Measurements from ENCODE around the gene TDRD7. TPM values are rescaled to one million over a fixed set of nuclear protein-coding genes. Genes with fewer than 3 reads are reported as not detected.

The TDRD7 gene
- total RNA-seq, 1 donor from 2014 or later: 20.4 TPM

DNA sequence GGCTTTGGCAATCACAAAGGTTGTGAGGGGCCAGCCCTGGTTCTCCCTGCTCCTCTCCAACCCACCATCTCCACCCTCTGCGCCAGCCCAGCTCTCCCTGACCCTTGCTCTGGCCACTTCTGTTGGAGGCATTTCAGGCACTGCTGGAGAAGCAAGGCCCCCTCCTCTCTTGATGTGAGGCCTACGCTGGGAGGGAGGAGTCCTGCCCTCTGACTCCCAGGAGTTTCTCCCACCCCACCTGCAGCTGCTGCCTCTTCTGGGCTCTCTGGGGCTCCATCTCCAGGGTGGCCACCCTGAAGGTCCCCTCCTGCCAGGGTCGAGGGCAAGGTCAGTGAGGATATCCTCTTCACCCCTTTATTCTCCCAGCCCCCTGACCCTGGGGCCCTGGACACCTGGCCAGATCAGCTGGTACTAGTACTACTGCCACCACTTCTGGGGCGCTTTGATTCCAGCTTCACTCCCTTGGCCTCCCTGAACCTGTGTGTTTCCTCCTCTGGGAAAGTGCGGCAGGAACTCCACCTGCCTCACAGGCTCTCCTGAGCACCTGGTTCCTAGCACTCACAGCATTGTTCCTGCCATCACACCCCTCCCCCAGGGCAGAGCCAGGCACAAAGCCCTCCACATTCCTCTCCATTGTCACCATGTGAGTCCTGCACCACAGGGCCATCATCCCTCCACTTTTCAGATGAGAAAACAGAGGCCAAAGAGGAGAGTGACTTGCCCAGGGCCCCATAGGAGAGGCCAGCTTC, 23.8 kb upstream of the TDRD7 start:
- DNase-seq (ENCODE audit: low read depth) (no peak), FAIRE-seq (no peak)
- Mint-ChIP-seq H3K9me3 (ENCODE audit: unreplicated experiment) (peaks cover 3% of the 10 kb centered on the region), H3K27me3 (ENCODE audit: low read depth, unreplicated experiment) (peaks cover 24% of the 10 kb centered on the region), H3K4me3 (ENCODE audit: unreplicated experiment) (no peak overlapping the region), H3K27ac (ENCODE audit: unreplicated experiment) (no peak overlapping the region), H3K36me3 (ENCODE audit: low read depth, unreplicated experiment) (no peaks in the 10 kb centered on the region), H3K4me1 (ENCODE audit: low read depth, unreplicated experiment) (peaks cover under 1% of the 10 kb centered on the region)
- Histone ChIP-seq H3K4me2 (ENCODE audit: low read length) (no peak overlapping the region), H3K36me3 (ENCODE audit: insufficient read depth, low read length) (no peaks in the 10 kb centered on the region), H4K20me1 (ENCODE audit: insufficient read depth, low read length) (no peaks in the 10 kb centered on the region), H3K27ac (ENCODE audit: low read depth, low read length) (no peak overlapping the region), H3K9ac (ENCODE audit: low read length) (no peak overlapping the region), H3K4me1 (ENCODE audit: insufficient read depth, low read length) (no peaks in the 10 kb centered on the region), H3K9me3 (ENCODE audit: insufficient read depth, low read depth, low read length) (no peaks in the 10 kb centered on the region), H3K4me3 (ENCODE audit: insufficient read depth, low read depth, low read length) (no peak overlapping the region), H3K27me3 (ENCODE audit: insufficient read depth, low read length) (no peaks in the 10 kb centered on the region), H2AFZ (ENCODE audit: low read depth, low read length) (no peak overlapping the region), H3K79me2 (ENCODE audit: insufficient read depth, low read length) (no peaks in the 10 kb centered on the region)
- TF ChIP-seq, protein P1, sequence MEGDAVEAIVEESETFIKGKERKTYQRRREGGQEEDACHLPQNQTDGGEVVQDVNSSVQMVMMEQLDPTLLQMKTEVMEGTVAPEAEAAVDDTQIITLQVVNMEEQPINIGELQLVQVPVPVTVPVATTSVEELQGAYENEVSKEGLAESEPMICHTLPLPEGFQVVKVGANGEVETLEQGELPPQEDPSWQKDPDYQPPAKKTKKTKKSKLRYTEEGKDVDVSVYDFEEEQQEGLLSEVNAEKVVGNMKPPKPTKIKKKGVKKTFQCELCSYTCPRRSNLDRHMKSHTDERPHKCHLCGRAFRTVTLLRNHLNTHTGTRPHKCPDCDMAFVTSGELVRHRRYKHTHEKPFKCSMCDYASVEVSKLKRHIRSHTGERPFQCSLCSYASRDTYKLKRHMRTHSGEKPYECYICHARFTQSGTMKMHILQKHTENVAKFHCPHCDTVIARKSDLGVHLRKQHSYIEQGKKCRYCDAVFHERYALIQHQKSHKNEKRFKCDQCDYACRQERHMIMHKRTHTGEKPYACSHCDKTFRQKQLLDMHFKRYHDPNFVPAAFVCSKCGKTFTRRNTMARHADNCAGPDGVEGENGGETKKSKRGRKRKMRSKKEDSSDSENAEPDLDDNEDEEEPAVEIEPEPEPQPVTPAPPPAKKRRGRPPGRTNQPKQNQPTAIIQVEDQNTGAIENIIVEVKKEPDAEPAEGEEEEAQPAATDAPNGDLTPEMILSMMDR (IDR thresholded peaks at IDR 0.05; ENCODE audit: insufficient read depth, low read depth, low read length): no peak

DNA sequence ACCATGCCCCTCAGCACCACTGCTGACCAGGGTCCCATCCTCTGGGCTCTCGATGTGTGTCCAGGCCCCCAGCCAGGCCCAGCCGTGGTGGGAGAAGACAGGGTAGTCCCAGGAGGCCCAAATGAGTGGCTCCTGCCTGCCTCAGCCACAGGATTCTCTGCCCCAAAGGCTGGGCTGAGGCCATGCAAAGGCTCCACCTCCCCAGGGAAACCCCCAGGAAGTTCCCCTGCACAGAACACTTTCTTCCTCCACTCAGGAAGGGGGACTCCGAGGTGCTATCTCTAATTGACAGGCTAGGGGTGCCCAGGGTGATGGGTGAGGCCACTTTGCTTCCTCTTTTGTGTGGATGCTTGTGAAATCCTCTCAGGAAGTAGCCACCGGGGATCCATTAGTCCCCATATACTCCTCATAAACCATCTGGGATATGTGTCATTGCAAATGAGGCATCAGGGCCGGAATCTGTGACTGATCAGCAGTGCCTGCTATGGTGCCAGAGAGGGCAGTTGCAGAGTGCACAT, 23.1 kb upstream of the TDRD7 start:
- Histone ChIP-seq H4K20me1 (ENCODE audit: insufficient read depth, low read length) (no peaks in the 10 kb centered on the region), H3K4me3 (ENCODE audit: insufficient read depth, low read depth, low read length) (no peak overlapping the region), H3K27me3 (ENCODE audit: insufficient read depth, low read length) (no peaks in the 10 kb centered on the region), H3K9me3 (ENCODE audit: insufficient read depth, low read depth, low read length) (no peaks in the 10 kb centered on the region), H3K27ac (ENCODE audit: low read depth, low read length) (no peak overlapping the region), H2AFZ (ENCODE audit: low read depth, low read length) (no peak overlapping the region), H3K4me2 (ENCODE audit: low read length) (no peak overlapping the region), H3K9ac (ENCODE audit: low read length) (no peak overlapping the region), H3K4me1 (ENCODE audit: insufficient read depth, low read length) (no peaks in the 10 kb centered on the region), H3K36me3 (ENCODE audit: insufficient read depth, low read length) (no peaks in the 10 kb centered on the region), H3K79me2 (ENCODE audit: insufficient read depth, low read length) (no peaks in the 10 kb centered on the region)
- TF ChIP-seq, protein P1 (IDR thresholded peaks at IDR 0.05; ENCODE audit: insufficient read depth, low read depth, low read length): no peak
- no peak for TF ChIP-seq EZH2 (IDR thresholded peaks at IDR 0.05; ENCODE audit: insufficient read depth, low read length)
- H3K4me1 Mint-ChIP-seq (ENCODE audit: low read depth, unreplicated experiment): no peaks in the 10 kb centered on the region
- DNase-seq (ENCODE audit: low read depth) (no peak), FAIRE-seq (no peak)
- no peak overlapping the region for H3K27ac Mint-ChIP-seq (ENCODE audit: unreplicated experiment)
- H3K36me3 Mint-ChIP-seq (ENCODE audit: low read depth, unreplicated experiment): no peaks in the 10 kb centered on the region
- H3K27me3 Mint-ChIP-seq (ENCODE audit: low read depth, unreplicated experiment): peaks cover 27% of the 10 kb centered on the region
- peaks cover 3% of the 10 kb centered on the region for H3K9me3 Mint-ChIP-seq (ENCODE audit: unreplicated experiment)
- H3K4me3 Mint-ChIP-seq (ENCODE audit: unreplicated experiment): no peak overlapping the region

DNA sequence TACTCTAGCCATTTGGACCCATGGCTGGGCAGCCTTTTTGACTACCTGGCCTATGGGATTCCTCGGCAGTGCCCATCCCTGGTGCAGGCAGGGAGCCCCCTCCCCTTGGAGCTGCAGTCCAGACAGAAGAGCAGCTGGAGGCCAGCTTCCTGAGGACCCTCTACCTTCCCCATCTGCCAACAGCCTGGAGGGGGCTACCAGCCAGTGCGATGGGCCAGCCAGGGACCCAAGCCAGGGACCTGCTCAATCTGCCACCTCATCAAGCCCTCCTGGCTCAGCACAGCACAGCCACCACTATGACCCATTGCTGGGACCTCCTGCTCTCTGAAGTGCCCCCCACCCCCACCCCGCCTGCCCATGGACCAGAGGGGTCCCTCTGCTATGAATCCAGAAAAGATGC, 22.6 kb upstream of the TDRD7 start:
- Histone ChIP-seq H3K9me3 (ENCODE audit: insufficient read depth, low read depth, low read length) (no peaks in the 10 kb centered on the region), H3K4me1 (ENCODE audit: insufficient read depth, low read length) (no peaks in the 10 kb centered on the region), H3K9ac (ENCODE audit: low read length) (no peak overlapping the region), H3K79me2 (ENCODE audit: insufficient read depth, low read length) (no peaks in the 10 kb centered on the region), H3K36me3 (ENCODE audit: insufficient read depth, low read length) (no peaks in the 10 kb centered on the region), H3K4me2 (ENCODE audit: low read length) (no peak overlapping the region), H3K27me3 (ENCODE audit: insufficient read depth, low read length) (no peaks in the 10 kb centered on the region), H4K20me1 (ENCODE audit: insufficient read depth, low read length) (no peaks in the 10 kb centered on the region), H3K4me3 (ENCODE audit: insufficient read depth, low read depth, low read length) (no peak overlapping the region), H3K27ac (ENCODE audit: low read depth, low read length) (no peak overlapping the region), H2AFZ (ENCODE audit: low read depth, low read length) (no peak overlapping the region)
- DNase-seq (ENCODE audit: low read depth) (no peak), FAIRE-seq (no peak)
- TF ChIP-seq EZH2 (IDR thresholded peaks at IDR 0.05; ENCODE audit: insufficient read depth, low read length): no peak
- TF ChIP-seq, protein P1 (IDR thresholded peaks at IDR 0.05; ENCODE audit: insufficient read depth, low read depth, low read length): no peak
- no peaks in the 10 kb centered on the region for H3K4me1 Mint-ChIP-seq (ENCODE audit: low read depth, unreplicated experiment)
- no peak overlapping the region for H3K4me3 Mint-ChIP-seq (ENCODE audit: unreplicated experiment)
- no peak overlapping the region for H3K27ac Mint-ChIP-seq (ENCODE audit: unreplicated experiment)
- no peaks in the 10 kb centered on the region for H3K36me3 Mint-ChIP-seq (ENCODE audit: low read depth, unreplicated experiment)
- H3K9me3 Mint-ChIP-seq (ENCODE audit: unreplicated experiment): peaks cover 3% of the 10 kb centered on the region
- peaks cover 27% of the 10 kb centered on the region for H3K27me3 Mint-ChIP-seq (ENCODE audit: low read depth, unreplicated experiment)
